ENCODE data around the gene ROCK2.

Gene ROCK2

DNA sequence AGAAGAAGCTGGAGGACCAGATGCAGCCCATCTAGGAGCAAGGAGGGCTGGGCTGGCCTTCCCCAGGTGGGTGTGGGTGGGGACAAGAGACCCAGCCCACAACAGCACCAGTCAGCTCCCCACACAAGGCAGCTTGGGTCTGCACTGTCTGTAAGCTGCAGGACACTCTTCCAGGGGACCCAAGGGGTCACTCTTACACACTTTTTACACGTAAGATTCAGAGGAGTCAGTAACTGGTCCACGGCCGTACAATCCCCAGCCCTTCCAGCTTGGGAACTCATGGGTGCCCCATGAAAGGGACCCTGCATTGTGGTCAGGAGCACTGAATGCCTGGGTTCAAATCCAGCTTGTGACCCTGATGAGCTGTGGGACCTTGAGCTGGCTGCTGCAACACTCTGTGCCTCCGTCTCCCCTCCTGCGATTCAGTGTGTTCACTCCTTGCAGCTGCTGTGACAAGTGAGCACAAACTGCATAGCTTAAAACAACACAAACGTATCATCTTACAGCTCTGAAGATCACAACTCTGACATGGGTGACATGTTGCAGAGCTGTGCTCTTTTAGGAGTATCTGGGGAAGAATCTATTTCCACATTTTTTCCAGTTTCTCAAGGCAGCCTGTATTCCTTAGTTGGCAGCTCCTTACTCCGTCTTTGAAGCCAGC, 200.2 kb downstream of the ROCK2 start:
- DNase-seq: no peak

DNA sequence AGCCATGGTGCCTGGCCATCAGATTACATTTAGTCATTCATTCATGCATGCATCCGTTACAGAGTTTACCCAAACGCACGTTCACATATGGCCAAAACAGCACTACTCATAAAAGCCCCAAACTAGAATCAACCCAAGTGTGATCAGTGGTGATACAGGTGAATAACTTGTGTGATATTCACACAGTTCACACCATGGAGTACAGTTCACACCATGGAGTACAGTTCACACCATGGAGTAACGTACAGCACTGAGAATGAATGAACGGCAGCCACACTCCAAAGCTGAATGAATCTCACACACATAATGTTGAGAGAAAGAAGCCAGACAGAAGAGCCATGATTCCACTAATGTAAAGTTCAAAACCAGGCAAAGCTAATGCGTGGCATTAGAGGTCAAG, 201.4 kb downstream of the ROCK2 start:
- DNase-seq: no peak

DNA sequence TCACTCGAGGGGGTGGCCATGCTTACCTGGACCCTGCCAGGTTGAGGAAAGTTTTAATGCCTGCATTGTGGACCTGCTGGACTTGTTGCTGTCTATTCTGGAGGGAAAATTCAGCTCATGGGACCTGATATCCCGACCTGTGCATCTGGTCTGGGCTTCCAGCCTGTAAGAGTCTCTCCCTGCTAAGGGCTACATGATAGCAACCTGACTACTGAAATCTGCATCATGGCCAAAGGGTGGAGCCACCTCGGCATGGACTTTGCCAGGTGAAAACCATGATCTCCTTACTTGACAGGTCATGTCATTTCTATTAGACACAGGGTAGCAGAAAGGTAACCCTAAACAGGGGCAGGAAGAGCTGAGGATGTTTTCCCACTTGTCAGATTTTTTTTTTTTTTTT, 202.1 kb downstream of the ROCK2 start:
- DNase-seq: no peak

DNA sequence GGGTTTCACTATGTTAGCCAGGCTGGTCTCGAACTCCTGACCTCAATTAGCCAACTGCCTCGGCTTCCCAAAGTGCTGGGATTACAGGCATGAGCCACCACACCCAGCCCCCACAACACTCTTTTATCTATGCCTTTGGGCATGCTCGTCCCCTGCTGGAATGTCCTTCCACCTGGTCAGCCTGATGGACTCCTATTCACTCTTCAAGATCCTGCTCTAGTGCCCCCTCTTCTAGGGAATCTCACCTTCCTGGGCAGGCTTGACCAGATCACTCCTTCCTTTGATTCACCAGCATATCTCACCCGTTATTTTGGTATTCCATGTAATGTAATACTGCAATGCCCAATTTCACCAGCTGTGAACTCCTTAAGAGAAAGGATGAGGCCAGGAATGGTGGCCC, 203.1 kb downstream of the ROCK2 start:
- DNase-seq: no peak

DNA sequence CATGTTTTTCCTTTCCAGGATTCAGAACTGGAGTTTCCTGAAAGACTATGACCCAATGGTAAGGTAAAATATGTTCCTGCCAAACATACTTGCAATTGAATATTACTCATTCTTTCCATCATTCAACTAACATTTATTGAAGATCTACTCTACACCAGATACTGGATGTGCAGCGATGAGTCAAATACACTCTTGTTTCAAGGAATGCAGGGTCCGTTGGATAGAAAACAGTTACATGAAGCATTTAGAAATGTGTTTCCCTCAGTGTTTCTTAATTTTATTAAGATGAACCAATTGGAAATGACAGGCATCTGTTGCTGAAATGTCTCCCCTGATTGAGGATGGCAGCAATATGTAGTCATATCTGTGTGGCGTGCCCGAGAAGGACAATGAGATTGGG, 203.9 kb downstream of the ROCK2 start:
- DNase-seq: no peak

DNA sequence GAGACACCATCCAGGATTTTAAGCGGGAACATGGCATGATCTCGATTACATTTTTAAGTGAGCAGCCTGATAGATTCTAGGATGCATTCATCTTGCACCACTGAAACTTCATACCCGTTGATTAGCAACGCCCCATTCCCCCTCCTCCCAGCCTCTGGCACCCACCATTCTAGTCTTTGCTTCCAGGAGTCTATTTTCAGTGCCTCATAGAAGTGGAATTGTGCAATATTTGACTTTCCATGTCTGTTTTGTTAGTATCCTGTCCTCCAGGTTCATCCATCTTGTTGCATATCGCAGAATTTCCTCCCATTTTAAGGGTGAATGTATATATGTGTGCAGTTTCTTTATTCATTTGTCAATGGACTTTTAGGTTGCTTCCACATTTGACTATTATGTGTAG, 210.1 kb downstream of the ROCK2 start:
- no peak for DNase-seq

DNA sequence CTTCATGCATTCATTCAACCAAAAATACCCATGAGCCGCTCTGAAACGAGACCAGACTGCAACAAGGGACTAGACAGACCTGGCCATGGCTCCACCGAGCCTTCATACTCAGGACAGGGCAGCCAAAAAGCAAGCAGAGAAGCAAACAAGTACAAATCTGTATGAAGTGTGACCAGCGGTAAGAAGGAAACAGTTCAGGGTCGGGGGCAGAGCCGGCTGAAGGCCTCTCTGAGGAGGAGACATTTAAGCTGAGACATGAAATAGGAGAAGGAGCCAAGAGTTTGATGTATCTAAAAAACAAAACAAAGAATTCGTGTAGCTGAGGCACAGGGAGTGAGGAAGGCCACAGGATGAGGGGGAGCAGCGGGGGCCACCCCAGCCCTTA, 210.5 kb downstream of the ROCK2 start:
- DNase-seq: no peak

DNA sequence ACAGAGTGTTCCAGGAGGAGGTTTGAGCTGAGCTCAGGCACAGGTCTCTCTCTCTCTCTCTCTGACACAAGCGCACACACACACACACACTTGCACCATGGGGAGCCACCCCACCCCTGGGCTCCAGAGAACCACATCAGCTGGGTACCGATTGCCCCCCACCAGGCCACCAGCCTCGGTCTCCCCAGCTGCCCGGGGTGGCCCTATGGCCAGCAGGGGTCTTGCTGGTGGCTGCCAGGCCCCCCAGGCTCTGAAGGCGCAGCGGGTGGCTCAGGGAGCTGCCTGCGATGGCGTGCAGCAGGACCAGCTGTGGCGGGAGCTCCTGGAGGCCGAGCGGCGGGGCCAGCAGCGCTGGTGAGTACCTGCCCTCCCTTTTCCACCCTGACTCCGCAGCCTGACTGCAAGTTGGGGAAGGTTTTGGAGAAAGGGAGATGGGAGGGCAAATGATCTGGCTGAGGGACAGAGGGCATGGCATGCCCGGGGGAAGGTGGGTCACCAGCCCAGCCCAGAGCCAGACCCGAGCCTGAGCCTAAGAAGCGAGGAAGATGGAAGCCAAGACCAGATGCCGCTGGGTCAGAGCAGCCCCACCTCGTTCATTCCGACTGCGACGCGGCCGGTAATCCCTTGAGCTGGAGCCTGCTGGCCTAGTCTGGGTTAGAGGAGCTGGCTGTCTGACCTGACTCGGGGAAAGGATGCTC, 211.0 kb downstream of the ROCK2 start:
- no peak for DNase-seq

DNA sequence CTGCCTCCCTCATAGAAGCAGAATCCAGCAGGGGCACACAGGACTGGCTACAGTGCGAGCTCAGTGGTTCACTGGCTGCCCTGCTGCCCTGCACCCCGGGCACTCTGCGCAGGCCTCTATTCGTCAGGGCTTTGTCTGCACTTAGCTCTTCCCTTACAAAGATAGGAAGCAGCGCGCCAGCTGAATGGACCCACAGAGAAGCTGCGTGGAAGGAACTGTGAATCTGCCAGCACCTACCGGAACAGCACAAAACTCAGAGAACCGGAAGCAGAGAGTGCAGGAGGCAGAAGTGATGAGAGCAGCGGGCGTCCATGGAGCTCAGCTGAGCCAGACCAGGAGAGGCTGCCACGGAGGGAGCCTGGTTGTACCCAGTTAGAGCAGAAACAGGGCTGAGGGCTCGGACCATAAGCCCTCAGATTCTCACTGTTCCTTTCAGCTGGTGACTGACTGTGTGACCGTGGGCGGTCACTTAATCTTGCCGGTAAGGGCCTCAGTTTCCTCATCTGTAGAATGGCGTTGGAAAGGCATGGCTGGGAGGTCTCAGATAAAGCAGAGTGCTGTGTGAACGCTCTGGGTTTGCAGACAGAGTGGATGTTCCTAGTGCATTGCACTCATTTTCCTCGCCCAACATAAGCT, 212.3 kb downstream of the ROCK2 start:
- DNase-seq: peak in 1 of 6 experiments; percentile 17

DNA sequence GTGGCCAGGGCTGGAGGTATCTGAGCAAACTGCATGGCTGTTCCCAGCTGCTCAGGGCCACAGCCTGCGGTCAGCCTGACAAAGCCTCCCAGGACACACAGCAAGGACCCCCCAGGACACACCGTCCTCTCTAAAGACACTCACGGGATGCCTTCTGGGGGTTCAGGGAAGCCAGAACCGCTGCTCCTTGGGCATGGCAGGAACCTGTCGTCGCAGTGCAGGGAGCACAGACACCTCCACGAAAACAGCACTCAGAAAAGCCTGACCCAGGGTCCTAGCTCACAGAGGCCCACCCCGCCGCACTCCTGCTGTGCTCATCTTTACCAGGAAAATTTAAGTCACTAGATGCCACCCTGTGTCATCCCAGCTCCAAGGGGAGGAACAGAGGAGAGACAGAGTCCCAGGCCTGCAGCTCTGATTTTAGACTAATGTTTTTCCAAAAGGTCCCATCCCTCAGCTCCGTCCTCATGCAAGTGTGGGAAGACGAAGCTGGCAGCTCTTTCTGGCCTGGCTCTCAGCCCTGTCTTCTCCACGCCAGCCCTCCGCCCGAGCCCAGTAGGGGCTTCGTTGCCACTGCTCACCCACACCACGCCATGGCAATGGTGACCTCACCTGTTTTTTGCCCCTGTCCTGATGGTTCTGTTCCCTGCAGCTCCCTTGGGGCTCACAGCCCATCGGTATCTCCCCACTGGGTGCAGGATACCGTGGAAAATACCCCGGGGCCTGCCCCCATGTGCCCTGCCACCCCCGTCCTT, 213.1 kb downstream of the ROCK2 start:
- no peak for DNase-seq

Measured in stimulated activated naive CD4-positive, alpha-beta T cell (primary cell).